IMR-90 (cell line): ENCODE results near the gene CASP9.

Source experiments
- BHLHE40 ChIP-seq: fragments of 150-350 bp; IDR thresholded peaks from 2 replicates; pipeline ENCODE4 v1.6.1; 2016; ENCODE audit warnings: mild to moderate bottlenecking, low read depth, low read length
- CEBPB ChIP-seq: IDR thresholded peaks from 2 replicates; pipeline ENCODE4 v1.6.1; 2012; ENCODE audit warnings: low read depth, low read length, improper control_type of control experiment
- CHD1 ChIP-seq: IDR thresholded peaks from 2 replicates; pipeline ENCODE4 v1.6.1; 2012; ENCODE audit warnings: low read depth, low read length, improper control_type of control experiment
- FOS ChIP-seq: fragments of 150-350 bp; IDR thresholded peaks from 2 replicates; pipeline ENCODE4 v1.6.1; 2016; ENCODE audit warnings: low read depth, low read length
- MAZ ChIP-seq: IDR thresholded peaks from 2 replicates; pipeline ENCODE4 v1.6.1; 2012; ENCODE audit warnings: low read depth, mild to moderate bottlenecking, low read length, improper control_type of control experiment, moderate library complexity, borderline replicate concordance
- POLR2A ChIP-seq: IDR thresholded peaks from 2 replicates; pipeline ENCODE4 v1.6.1; 2012; ENCODE audit warnings: mild to moderate bottlenecking, low read depth, low read length
- RFX5 ChIP-seq: IDR thresholded peaks from 2 replicates; pipeline ENCODE4 v1.8.0; 2012; ENCODE audit warnings: low read depth, mild to moderate bottlenecking, low read length, moderate library complexity
- SMC3 ChIP-seq: fragments of 150-350 bp; IDR thresholded peaks from 2 replicates; pipeline ENCODE4 v1.6.1; 2016; ENCODE audit warnings: low read depth, mild to moderate bottlenecking, antibody characterized with exemption, low read length, moderate library complexity
- TF ChIP-seq, protein P1 (sequence below): conservative IDR thresholded peaks from 2 replicates; pipeline ENCODE4 v1.5.1; 2012; ENCODE audit warnings: mild to moderate bottlenecking, low read depth, low read length, improper control_type of control experiment
- TF ChIP-seq, protein P2 (sequence below): fragments of 150-350 bp; IDR thresholded peaks from 2 replicates; pipeline ENCODE4 v1.6.1; 2016; ENCODE audit warnings: low read depth, mild to moderate bottlenecking, low read length, moderate library complexity, borderline replicate concordance

GRCh38 chr1:15452866-15453571 is 71.0 kb downstream of the CASP9 start:
- TF ChIP-seq, protein P1, sequence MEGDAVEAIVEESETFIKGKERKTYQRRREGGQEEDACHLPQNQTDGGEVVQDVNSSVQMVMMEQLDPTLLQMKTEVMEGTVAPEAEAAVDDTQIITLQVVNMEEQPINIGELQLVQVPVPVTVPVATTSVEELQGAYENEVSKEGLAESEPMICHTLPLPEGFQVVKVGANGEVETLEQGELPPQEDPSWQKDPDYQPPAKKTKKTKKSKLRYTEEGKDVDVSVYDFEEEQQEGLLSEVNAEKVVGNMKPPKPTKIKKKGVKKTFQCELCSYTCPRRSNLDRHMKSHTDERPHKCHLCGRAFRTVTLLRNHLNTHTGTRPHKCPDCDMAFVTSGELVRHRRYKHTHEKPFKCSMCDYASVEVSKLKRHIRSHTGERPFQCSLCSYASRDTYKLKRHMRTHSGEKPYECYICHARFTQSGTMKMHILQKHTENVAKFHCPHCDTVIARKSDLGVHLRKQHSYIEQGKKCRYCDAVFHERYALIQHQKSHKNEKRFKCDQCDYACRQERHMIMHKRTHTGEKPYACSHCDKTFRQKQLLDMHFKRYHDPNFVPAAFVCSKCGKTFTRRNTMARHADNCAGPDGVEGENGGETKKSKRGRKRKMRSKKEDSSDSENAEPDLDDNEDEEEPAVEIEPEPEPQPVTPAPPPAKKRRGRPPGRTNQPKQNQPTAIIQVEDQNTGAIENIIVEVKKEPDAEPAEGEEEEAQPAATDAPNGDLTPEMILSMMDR: no peak
- no peak for TF ChIP-seq CHD1
- no peak for TF ChIP-seq POLR2A
- TF ChIP-seq FOS: no peak
- TF ChIP-seq SMC3: no peak
- no peak for TF ChIP-seq RFX5
- TF ChIP-seq MAZ: no peak
- TF ChIP-seq CEBPB: no peak
- no peak for TF ChIP-seq BHLHE40
- TF ChIP-seq, protein P2, sequence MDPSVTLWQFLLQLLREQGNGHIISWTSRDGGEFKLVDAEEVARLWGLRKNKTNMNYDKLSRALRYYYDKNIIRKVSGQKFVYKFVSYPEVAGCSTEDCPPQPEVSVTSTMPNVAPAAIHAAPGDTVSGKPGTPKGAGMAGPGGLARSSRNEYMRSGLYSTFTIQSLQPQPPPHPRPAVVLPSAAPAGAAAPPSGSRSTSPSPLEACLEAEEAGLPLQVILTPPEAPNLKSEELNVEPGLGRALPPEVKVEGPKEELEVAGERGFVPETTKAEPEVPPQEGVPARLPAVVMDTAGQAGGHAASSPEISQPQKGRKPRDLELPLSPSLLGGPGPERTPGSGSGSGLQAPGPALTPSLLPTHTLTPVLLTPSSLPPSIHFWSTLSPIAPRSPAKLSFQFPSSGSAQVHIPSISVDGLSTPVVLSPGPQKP: no peak
